RWPE2 (cell line): ENCODE data around the gene NIPAL3.
"Not testable (repeated sequence)": the region's sequence is repeated elsewhere in the genome, so short reads cannot be mapped to it uniquely, and the experiment has no call there.

ENCODE experiments used
- ATAC-seq: fragments of 200-7000 bp; cut with Tn5 transposase; 3 replicates; pipeline ENCODE4 v1.9.1; 2021; ENCODE audit warnings: low read depth
- DNase-seq: peaks from one replicate; pipeline ENCODE4 v3.0.0-alpha.2; 2020; ENCODE audit warnings: low spot score
- H3K27ac ChIP-seq: fragments of 450-650 bp; 2 replicates; pipeline ENCODE4 v1.5.1; 2017; ENCODE audit warnings: mild to moderate bottlenecking; ENCODE audit not compliant: poor library complexity, severe bottlenecking
- H3K27me3 ChIP-seq: fragments of 250-450 bp; sonication (Bioruptor Pico); 2 replicates; pipeline ENCODE4 v1.5.1; 2021; ENCODE audit warnings: mild to moderate bottlenecking, moderate library complexity; ENCODE audit not compliant: insufficient read depth, poor library complexity, severe bottlenecking
- H3K36me3 ChIP-seq: fragments of 250-450 bp; sonication (Bioruptor Pico); 2 replicates; pipeline ENCODE4 v1.5.1; 2020; ENCODE audit warnings: low read depth, mild to moderate bottlenecking, moderate library complexity
- H3K4me1 ChIP-seq: fragments of 250-450 bp; sonication (Bioruptor Pico); 2 replicates; pipeline ENCODE4 v1.5.1; 2021; ENCODE audit warnings: mild to moderate bottlenecking, moderate library complexity; ENCODE audit not compliant: insufficient read depth, poor library complexity, severe bottlenecking
- H3K4me3 ChIP-seq: fragments of 250-450 bp; sonication (Bioruptor Pico); 2 replicates; pipeline ENCODE4 v1.5.1; 2021; ENCODE audit warnings: mild to moderate bottlenecking, moderate library complexity; ENCODE audit not compliant: severe bottlenecking
- H3K9me3 ChIP-seq: fragments of 250-450 bp; sonication (Bioruptor Pico); 2 replicates; pipeline ENCODE4 v1.5.1; 2021; ENCODE audit warnings: mild to moderate bottlenecking, moderate library complexity; ENCODE audit not compliant: severe bottlenecking
- CTCF ChIP-seq: fragments of 450-650 bp; IDR thresholded peaks from one replicate; pipeline ENCODE4 v1.5.1; 2017; ENCODE audit warnings: mild to moderate bottlenecking, moderate library complexity; ENCODE audit not compliant: poor library complexity, severe bottlenecking

Gene NIPAL3

GRCh38 chr1:24457866-24458265 is 42.3 kb downstream of the NIPAL3 start:
- Histone ChIP-seq H3K4me3 (no peak overlapping the region), H3K9me3 (no peaks in the 10 kb centered on the region), H3K27ac (no peak overlapping the region), H3K36me3 (peaks cover 30% of the 10 kb centered on the region), H3K27me3 (no peaks in the 10 kb centered on the region), H3K4me1 (no peaks in the 10 kb centered on the region)
- no peak for TF ChIP-seq CTCF
- DNase-seq = no peak
- ATAC-seq = no peak

- H3K9me3 ChIP-seq = no peaks in the 10 kb centered on the region
- peaks cover 47% of the 10 kb centered on the region for H3K36me3 ChIP-seq
- ATAC-seq = no peak
- H3K27me3 ChIP-seq = no peaks in the 10 kb centered on the region
- TF ChIP-seq CTCF = no peak
- H3K27ac ChIP-seq = no peak overlapping the region
- H3K4me3 ChIP-seq = no peak overlapping the region
- no peaks in the 10 kb centered on the region for H3K4me1 ChIP-seq
- no peak for DNase-seq
Observed at GRCh38 chr1:24459551-24460266, 44.1 kb downstream of the NIPAL3 start.

GRCh38 chr1:24462128-24462527 is 46.5 kb downstream of the NIPAL3 start:
- H3K4me1 ChIP-seq, H3K4me3 ChIP-seq, H3K27ac ChIP-seq, H3K9me3 ChIP-seq, H3K27me3 ChIP-seq, DNase-seq: not testable (repeated sequence)
- peak; percentile 45; the same call in 2 of the 3 replicates for ATAC-seq
- H3K36me3 ChIP-seq = peaks cover 59% of the 10 kb centered on the region

GRCh38 chr1:24463776-24464735 is 48.5 kb downstream of the NIPAL3 start:
- Histone ChIP-seq H3K4me3 (no peak overlapping the region), H3K27ac (no peak overlapping the region)

More at GRCh38 chr1:24463776-24464735, 48.5 kb downstream of the NIPAL3 start:
- H3K9me3 ChIP-seq = no peaks in the 10 kb centered on the region
- no peak for ATAC-seq
- no peaks in the 10 kb centered on the region for H3K4me1 ChIP-seq
- H3K36me3 ChIP-seq = peaks cover 50% of the 10 kb centered on the region
- DNase-seq = no peak
- no peaks in the 10 kb centered on the region for H3K27me3 ChIP-seq
- TF ChIP-seq CTCF = no peak
